Trophoblast cell (in vitro differentiated cells and primary cell): ENCODE measurements around the gene TBR1.
A peak's percentile ranks its signal among the peaks of the same experiment; 100 is the strongest.

Experiments used
- DNase-seq, 2 donors: peaks; one replicate each; pipeline ENCODE4 v3.0.0-alpha.2; 2016
- H2AFZ ChIP-seq: 2 replicates; pipeline ENCODE4 v1.6.1; 2013; ENCODE audit warnings: low read length, moderate library complexity, mild to moderate bottlenecking; ENCODE audit not compliant: insufficient read depth, poor library complexity
- H2AK5ac ChIP-seq: 2 replicates; pipeline ENCODE4 v1.6.1; 2013; ENCODE audit warnings: mild to moderate bottlenecking, low read length
- H2BK120ac ChIP-seq: 2 replicates; pipeline ENCODE4 v1.6.1; 2013; ENCODE audit warnings: low read length, mild to moderate bottlenecking, moderate library complexity; ENCODE audit not compliant: insufficient read depth, poor library complexity
- H2BK12ac ChIP-seq: 2 replicates; pipeline ENCODE4 v1.6.1; 2013; ENCODE audit warnings: mild to moderate bottlenecking, low read length, moderate library complexity
- H2BK5ac ChIP-seq: 2 replicates; pipeline ENCODE4 v1.6.1; 2013; ENCODE audit warnings: low read length, low read depth, moderate library complexity, mild to moderate bottlenecking; ENCODE audit not compliant: poor library complexity
- H3K14ac ChIP-seq: 2 replicates; pipeline ENCODE4 v1.6.1; 2013; ENCODE audit warnings: mild to moderate bottlenecking, low read length
- H3K18ac ChIP-seq: 2 replicates; pipeline ENCODE4 v1.6.1; 2013; ENCODE audit warnings: mild to moderate bottlenecking, low read length
- H3K23ac ChIP-seq: 2 replicates; pipeline ENCODE4 v1.6.1; 2013; ENCODE audit warnings: low read length
- H3K27ac ChIP-seq: 2 replicates; pipeline ENCODE4 v1.5.1; 2013; ENCODE audit warnings: low read depth, mild to moderate bottlenecking, inconsistent platforms, low read length, moderate library complexity
- H3K27me3 ChIP-seq: 2 replicates; pipeline ENCODE4 v1.6.1; 2013; ENCODE audit warnings: inconsistent platforms, mild to moderate bottlenecking, low read length, moderate library complexity; ENCODE audit not compliant: insufficient read depth
- H3K36me3 ChIP-seq, 2 experiments: 1 replicate in 1 of 2; 2 replicates in 1 of 2; pipeline ENCODE4 v1.6.1; 2013; ENCODE audit warnings: low read length in 2 of 2, mild to moderate bottlenecking in 2 of 2, moderate library complexity in 1 of 2; ENCODE audit not compliant: insufficient read depth in 2 of 2, control insufficient read depth in 1 of 2
- H3K4ac ChIP-seq: 2 replicates; pipeline ENCODE4 v1.6.1; 2013; ENCODE audit warnings: low read depth, mild to moderate bottlenecking, low read length, moderate library complexity
- H3K4me1 ChIP-seq, 2 experiments: 1 replicate in 1 of 2; 2 replicates in 1 of 2; pipeline ENCODE4 v1.6.1; 2013; ENCODE audit warnings: low read length in 2 of 2, mild to moderate bottlenecking in 2 of 2, moderate library complexity in 1 of 2; ENCODE audit not compliant: insufficient read depth in 2 of 2, control insufficient read depth in 1 of 2
- H3K4me2 ChIP-seq: 2 replicates; pipeline ENCODE4 v1.6.1; 2013; ENCODE audit warnings: inconsistent platforms, mild to moderate bottlenecking, low read length, moderate library complexity
- H3K4me3 ChIP-seq: 2 replicates; pipeline ENCODE4 v1.5.1; 2013; ENCODE audit warnings: mild to moderate bottlenecking, low read depth, low read length, inconsistent platforms
- H3K79me1 ChIP-seq: one replicate; pipeline ENCODE4 v1.6.1; 2013; ENCODE audit warnings: low read length
- H3K79me2 ChIP-seq: 2 replicates; pipeline ENCODE4 v1.6.1; 2013; ENCODE audit warnings: low read length, mild to moderate bottlenecking; ENCODE audit not compliant: control insufficient read depth, insufficient read depth, poor library complexity
- H3K9ac ChIP-seq: 2 replicates; pipeline ENCODE4 v1.6.1; 2013; ENCODE audit warnings: mild to moderate bottlenecking, low read length
- H3K9me3 ChIP-seq: 2 replicates; pipeline ENCODE4 v1.6.1; 2013; ENCODE audit warnings: low read depth, mild to moderate bottlenecking, control low read depth, inconsistent platforms, low read length; ENCODE audit not compliant: insufficient read depth
- H4K12ac ChIP-seq: 2 replicates; pipeline ENCODE4 v1.6.1; 2013; ENCODE audit warnings: low read depth, mild to moderate bottlenecking, low read length, moderate library complexity
- H4K8ac ChIP-seq: 2 replicates; pipeline ENCODE4 v1.6.1; 2013; ENCODE audit warnings: low read depth, mild to moderate bottlenecking, low read length, moderate library complexity
- H4K91ac ChIP-seq: one replicate; pipeline ENCODE4 v1.6.1; 2013; ENCODE audit warnings: low read depth, mild to moderate bottlenecking, low read length, moderate library complexity
- WGBS: extraction: QIAGEN DNeasy Blood & Tissue Kit; methylation state at CpG from one replicate; pipeline ENCODE4 v1.1.7; 2013; ENCODE audit warnings: missing lambda C conversion rate; ENCODE audit not compliant: insufficient read length, insufficient coverage; ENCODE audit errors: extremely low coverage; 5-methylcytosine and 5-hydroxymethylcytosine counted together

Gene TBR1

DNA sequence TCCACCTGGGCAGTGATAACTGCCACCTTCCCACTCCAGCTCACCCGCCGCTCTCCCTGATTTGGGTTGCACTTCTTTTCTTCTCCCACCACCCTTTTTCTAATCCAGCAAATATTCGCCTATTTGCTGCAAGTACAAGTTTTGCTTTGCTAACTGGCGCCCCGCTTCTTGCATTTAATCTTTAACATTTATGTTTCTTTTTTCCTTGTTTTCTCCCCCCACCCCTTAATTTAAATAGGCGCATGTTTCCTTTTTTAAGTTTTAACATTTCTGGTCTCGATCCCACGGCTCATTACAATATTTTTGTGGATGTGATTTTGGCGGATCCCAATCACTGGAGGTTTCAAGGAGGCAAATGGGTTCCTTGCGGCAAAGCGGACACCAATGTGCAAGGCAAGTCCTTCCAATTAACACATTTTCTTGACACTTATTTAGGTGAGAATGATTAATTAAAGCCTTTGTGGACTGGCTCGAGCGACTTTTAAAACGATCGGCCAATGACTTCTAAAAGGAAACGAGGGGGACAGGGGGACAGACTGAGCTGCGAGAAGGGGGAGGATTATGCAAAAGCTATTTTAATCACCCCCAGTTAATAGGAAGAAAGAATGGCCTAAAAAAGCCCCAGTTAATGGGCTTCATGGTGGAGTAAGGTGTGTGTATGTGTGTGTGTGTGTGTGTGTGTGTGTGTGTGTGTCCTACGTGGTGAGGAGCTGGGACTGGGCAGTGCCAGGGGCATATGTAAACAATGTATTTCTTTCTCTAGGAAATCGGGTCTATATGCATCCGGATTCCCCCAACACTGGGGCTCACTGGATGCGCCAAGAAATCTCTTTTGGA is 1.6 kb downstream of the TBR1 start:
- Histone ChIP-seq H3K27ac (no peak overlapping the region), H3K4me1 (peaks cover 3 to 11% of the 10 kb centered on the region in 2 experiments), H4K91ac (no peak overlapping the region), H3K14ac (no peak overlapping the region), H2BK12ac (no peak overlapping the region), H4K12ac (no peak overlapping the region), H3K23ac (no peak overlapping the region), H3K79me2 (peaks cover 3% of the 10 kb centered on the region), H3K9me3 (peaks cover 4% of the 10 kb centered on the region), H3K36me3 (no peaks in the 10 kb centered on the region), H2AFZ (no peak overlapping the region), H3K27me3 (peaks cover 75% of the 10 kb centered on the region), H3K18ac (no peak overlapping the region), H3K9ac (no peak overlapping the region), H2BK5ac (no peak overlapping the region), H3K79me1 (peaks cover 2% of the 10 kb centered on the region), H2BK120ac (no peak overlapping the region), H3K4me3 (no peak overlapping the region), H2AK5ac (no peak overlapping the region), H3K4me2 (no peak overlapping the region), H3K4ac (no peak overlapping the region), H4K8ac (no peak overlapping the region)
- DNase-seq: no peak
- WGBS: no CpG with 5 or more reads among the region's 21 CpGs

- Histone ChIP-seq H4K91ac (no peak overlapping the region), H3K4me1 (peaks cover 6 to 11% of the 10 kb centered on the region in 2 experiments), H4K12ac (no peak overlapping the region), H3K4me2 (peak overlapping the region; percentile 70), H3K18ac (no peak overlapping the region), H3K9me3 (peaks cover 4% of the 10 kb centered on the region), H3K4me3 (no peak overlapping the region), H3K27me3 (peaks cover 82% of the 10 kb centered on the region), H3K36me3 (no peaks in the 10 kb centered on the region), H2BK5ac (no peak overlapping the region), H3K79me1 (peaks cover 2% of the 10 kb centered on the region), H2AFZ (no peak overlapping the region), H4K8ac (no peak overlapping the region), H3K4ac (no peak overlapping the region), H3K27ac (no peak overlapping the region), H2AK5ac (no peak overlapping the region), H3K9ac (no peak overlapping the region), H3K23ac (no peak overlapping the region), H3K14ac (no peak overlapping the region), H2BK120ac (no peak overlapping the region), H2BK12ac (no peak overlapping the region), H3K79me2 (peaks cover 3% of the 10 kb centered on the region)
- DNase-seq: no peak
- no CpG with 5 or more reads among the region's 15 CpGs for WGBS
These were observed 2.2 kb downstream of the TBR1 start for GRCh38 chr2:161418275-161418714.

DNA sequence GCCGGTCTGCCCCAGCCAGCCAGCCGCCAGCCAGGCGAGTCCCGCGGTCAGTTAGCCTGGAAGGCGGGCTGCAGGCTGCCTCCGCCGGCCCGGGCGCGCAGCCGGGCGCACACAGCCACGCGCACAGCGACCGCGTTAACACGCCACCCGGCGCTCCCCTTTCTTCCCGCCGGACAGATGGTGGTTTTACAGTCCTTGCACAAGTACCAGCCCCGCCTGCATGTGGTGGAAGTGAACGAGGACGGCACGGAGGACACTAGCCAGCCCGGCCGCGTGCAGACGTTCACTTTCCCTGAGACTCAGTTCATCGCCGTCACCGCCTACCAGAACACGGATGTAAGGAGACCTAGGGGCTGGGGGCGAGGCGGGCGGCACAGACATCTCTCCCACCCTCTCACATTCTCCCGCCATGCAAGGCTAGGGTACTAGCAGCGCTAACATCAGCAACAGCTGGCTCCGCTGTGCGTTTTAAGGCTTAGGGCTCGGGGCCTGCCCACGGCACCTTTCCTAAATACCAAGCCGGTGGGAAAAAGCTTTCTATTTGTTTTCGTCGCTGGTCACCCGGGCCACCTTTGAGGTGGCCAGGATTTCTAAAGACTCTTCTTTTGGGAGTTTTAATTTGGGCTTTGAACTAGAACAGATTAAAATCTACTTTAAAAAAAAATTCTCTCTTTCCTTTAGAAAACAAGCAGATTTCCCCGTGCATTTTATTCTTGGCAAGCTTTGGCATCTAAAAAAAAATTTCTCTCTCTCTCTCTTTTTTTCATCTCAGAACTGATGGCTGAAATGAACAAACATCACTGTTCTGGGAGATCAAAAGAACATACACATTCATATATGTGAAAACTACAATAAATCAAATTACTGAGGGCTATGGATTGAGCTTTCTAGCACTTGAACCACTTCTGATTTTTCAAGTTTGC is 2.9 kb downstream of the TBR1 start:
- Histone ChIP-seq H2BK5ac (no peak overlapping the region), H3K36me3 (no peaks in the 10 kb centered on the region), H3K4me1 (peaks cover 11 to 18% of the 10 kb centered on the region in 2 experiments), H3K9me3 (peaks cover 4% of the 10 kb centered on the region), H4K8ac (no peak overlapping the region), H4K91ac (no peak overlapping the region), H2AK5ac (no peak overlapping the region), H3K18ac (no peak overlapping the region), H3K79me1 (peaks cover 2% of the 10 kb centered on the region), H2AFZ (no peak overlapping the region), H4K12ac (no peak overlapping the region), H3K27ac (no peak overlapping the region), H3K4me3 (no peak overlapping the region), H3K4me2 (peak overlapping the region; percentile 70), H3K9ac (no peak overlapping the region), H2BK120ac (no peak overlapping the region), H2BK12ac (no peak overlapping the region), H3K14ac (no peak overlapping the region), H3K79me2 (peaks cover 3% of the 10 kb centered on the region), H3K27me3 (peaks cover 88% of the 10 kb centered on the region), H3K4ac (no peak overlapping the region), H3K23ac (no peak overlapping the region)
- peak; percentile 28 to 50 for DNase-seq
- no CpG with 5 or more reads among the region's 49 CpGs for WGBS

- Histone ChIP-seq H2BK5ac (no peak overlapping the region), H3K9me3 (peaks cover 4% of the 10 kb centered on the region), H3K79me2 (no peaks in the 10 kb centered on the region), H3K79me1 (no peaks in the 10 kb centered on the region), H3K23ac (no peak overlapping the region), H3K4me1 (peaks cover 8 to 11% of the 10 kb centered on the region in 2 experiments), H2AFZ (no peak overlapping the region), H4K12ac (no peak overlapping the region), H3K4me2 (no peak overlapping the region), H4K8ac (no peak overlapping the region), H2BK12ac (no peak overlapping the region), H3K18ac (no peak overlapping the region), H3K14ac (no peak overlapping the region), H3K4me3 (no peak overlapping the region), H3K27ac (no peak overlapping the region), H4K91ac (no peak overlapping the region), H3K9ac (no peak overlapping the region), H2AK5ac (no peak overlapping the region), H3K27me3 (peaks cover 89% of the 10 kb centered on the region), H3K36me3 (no peaks in the 10 kb centered on the region), H3K4ac (no peak overlapping the region), H2BK120ac (no peak overlapping the region)
- no peak for DNase-seq
- no CpG with 5 or more reads among the region's 3 CpGs for WGBS
These were observed 3.6 kb downstream of the TBR1 start for GRCh38 chr2:161419638-161420190.
